ENCODE data around the gene GINS1. TPM values are rescaled to one million over a fixed set of nuclear protein-coding genes. Genes with fewer than 3 reads are reported as not detected.

Gene GINS1
- total and polyA plus RNA-seq, 10 donors: 0.85 to 3.9 (median 2.7) TPM

- peaks cover 0 to 50% (median 2%) of the 10 kb centered on the region in 6 donors for H3K36me3 ChIP-seq
- H3K27ac ChIP-seq: no peak overlapping the region
- TF ChIP-seq POLR2AphosphoS5 (IDR thresholded peaks at IDR 0.05) (no peak), CTCF (IDR thresholded peaks at IDR 0.05 in 8 of 11, conservative IDR thresholded peaks at IDR 0.05 in 3 of 11) (no peak), POLR2A (IDR thresholded peaks at IDR 0.05) (no peak)
- H3K4me3 ChIP-seq: no peak overlapping the region
- 88 to 95% (median 89%) methylated on average over 23 to 28 of the region's 28 CpGs for WGBS, 5 donors
- no peaks in the 10 kb centered on the region for H3K4me1 ChIP-seq
- no peaks in the 10 kb centered on the region for H3K9me3 ChIP-seq
- peak; percentile 66 for DNase-seq
- no peaks in the 10 kb centered on the region for H3K27me3 ChIP-seq (replicated peaks in 1 of 7)
- intact Hi-C loops (cut with DNase I; ENCODE audit: low total_unique reads): no loop called here
Observed at GRCh38 chr20:25477014-25477882, 69.8 kb downstream of the GINS1 start.

GRCh38 chr20:25478889-25479568, 71.6 kb downstream of the GINS1 start:
- Histone ChIP-seq H3K4me3 (no peak overlapping the region), H3K27ac (no peak overlapping the region), H3K4me1 (peaks cover 0 to 6% (median 2%) of the 10 kb centered on the region in 6 donors), H3K27me3 (replicated peaks in 1 of 7) (no peaks in the 10 kb centered on the region), H3K9me3 (no peaks in the 10 kb centered on the region), H3K36me3 (peaks cover 0 to 50% (median 2%) of the 10 kb centered on the region in 6 donors)
- DNase-seq: peak; percentile 66
- TF ChIP-seq CTCF (IDR thresholded peaks at IDR 0.05 in 8 of 11, conservative IDR thresholded peaks at IDR 0.05 in 3 of 11): no peak
- no peak for TF ChIP-seq POLR2A (IDR thresholded peaks at IDR 0.05)
- no peak for TF ChIP-seq POLR2AphosphoS5 (IDR thresholded peaks at IDR 0.05)
- intact Hi-C loops (cut with DNase I; ENCODE audit: low total_unique reads): no loop called here
- WGBS, 5 donors: 85 to 95% (median 86%) methylated on average over 21 to 24 of the region's 24 CpGs

- H3K36me3 ChIP-seq: peaks cover 0 to 50% (median 2%) of the 10 kb centered on the region in 6 donors
- no peaks in the 10 kb centered on the region for H3K27me3 ChIP-seq (replicated peaks in 1 of 7)
- intact Hi-C loops (cut with DNase I; ENCODE audit: low total_unique reads): no loop called here
- no peak for DNase-seq
- no peak overlapping the region for H3K27ac ChIP-seq
- TF ChIP-seq POLR2A (IDR thresholded peaks at IDR 0.05) (no peak), POLR2AphosphoS5 (IDR thresholded peaks at IDR 0.05) (no peak), CTCF (IDR thresholded peaks at IDR 0.05 in 8 of 11, conservative IDR thresholded peaks at IDR 0.05 in 3 of 11) (no peak)
- no peak overlapping the region for H3K4me3 ChIP-seq
- H3K9me3 ChIP-seq: no peaks in the 10 kb centered on the region
- WGBS, 5 donors: 88 to 97% (median 91%) methylated on average over 3 to 5 of the region's 5 CpGs
- peaks cover 4 to 12% (median 8%) of the 10 kb centered on the region in 6 donors for H3K4me1 ChIP-seq
Observed at GRCh38 chr20:25479638-25480037, 72.2 kb downstream of the GINS1 start.

GRCh38 chr20:25480156-25480555, 72.7 kb downstream of the GINS1 start:
- Histone ChIP-seq H3K9me3 (no peaks in the 10 kb centered on the region), H3K27ac (no peak overlapping the region), H3K36me3 (peaks cover 0 to 50% (median 2%) of the 10 kb centered on the region in 6 donors), H3K27me3 (replicated peaks in 1 of 7) (no peaks in the 10 kb centered on the region), H3K4me1 (peaks cover 4 to 18% (median 11%) of the 10 kb centered on the region in 6 donors), H3K4me3 (no peak overlapping the region)
- DNase-seq: no peak
- TF ChIP-seq CTCF (IDR thresholded peaks at IDR 0.05 in 8 of 11, conservative IDR thresholded peaks at IDR 0.05 in 3 of 11): no peak
- TF ChIP-seq POLR2AphosphoS5 (IDR thresholded peaks at IDR 0.05): no peak
- no peak for TF ChIP-seq POLR2A (IDR thresholded peaks at IDR 0.05)
- WGBS, 5 donors: 88 to 94% (median 93%) methylated on average over 7 of the region's 7 CpGs
- intact Hi-C loops (cut with DNase I; ENCODE audit: low total_unique reads): no loop called here
